GM21717 (cell line): Measurements from ENCODE around the gene MED6.

Experiments used
- ATAC-seq: cut with Tn5 transposase; IDR thresholded peaks from one replicate; pipeline ENCODE4 v1.9.1; 2021; ENCODE audit warnings: mild to moderate bottlenecking, moderate library complexity; ENCODE audit not compliant: unreplicated experiment

Gene MED6

GRCh38 chr14:70599345-70599744 lies 1.1 kb downstream of the MED6 start:
- no peak for ATAC-seq

GRCh38 chr14:70597731-70598130 lies 2.7 kb downstream of the MED6 start:
- ATAC-seq: no peak

GRCh38 chr14:70595443-70596185 lies 4.8 kb downstream of the MED6 start:
- no peak for ATAC-seq

GRCh38 chr14:70594461-70594860 lies 6.0 kb downstream of the MED6 start:
- no peak for ATAC-seq

GRCh38 chr14:70585231-70585630 lies 15.2 kb downstream of the MED6 start:
- no peak for ATAC-seq

- no peak for ATAC-seq
These were observed 23.6 kb downstream of the MED6 start for GRCh38 chr14:70576891-70577290.

GRCh38 chr14:70573050-70573449 lies 27.4 kb downstream of the MED6 start:
- ATAC-seq: no peak

GRCh38 chr14:70571139-70571538 lies 29.3 kb downstream of the MED6 start:
- no peak for ATAC-seq

GRCh38 chr14:70567791-70568190 lies 32.7 kb downstream of the MED6 start:
- no peak for ATAC-seq

GRCh38 chr14:70563869-70564268 lies 36.6 kb downstream of the MED6 start:
- ATAC-seq: no peak

GRCh38 chr14:70563417-70563816 lies 37.0 kb downstream of the MED6 start:
- ATAC-seq: no peak

GRCh38 chr14:70558356-70558755 lies 42.1 kb downstream of the MED6 start:
- no peak for ATAC-seq

- no peak for ATAC-seq
These were observed 44.6 kb downstream of the MED6 start for GRCh38 chr14:70555890-70556289.

GRCh38 chr14:70538087-70538486 lies 62.4 kb downstream of the MED6 start:
- ATAC-seq: no peak

- no peak for ATAC-seq
These were observed 63.6 kb downstream of the MED6 start for GRCh38 chr14:70536830-70537229.

- no peak for ATAC-seq
These were observed 65.6 kb downstream of the MED6 start, which contains the start of gene ADAM20 for GRCh38 chr14:70534904-70535303. Gene ADAM20, minus strand, starts transcription at chr14:70535004. Its CDS starts 10,247 bp downstream, at chr14:70524757.
